Measurements from ENCODE around the gene FRAS1.

GRCh38 chr4:78213218-78213617, 156.1 kb downstream of the FRAS1 start:
- no peak for TF ChIP-seq EZH2 (IDR thresholded peaks at IDR 0.05; ENCODE audit: low read length, missing control alignments)
- TF ChIP-seq CTCF (conservative IDR thresholded peaks at IDR 0.05 in 1 of 2, IDR thresholded peaks at IDR 0.05 in 1 of 2; ENCODE audit: low read depth in 1 of 2, low read length in 2 of 2), result no peak

All from fibroblast of lung (primary cell).